GM12872 (cell line): ENCODE measurements around the gene NSUN5.

Source experiments
- TF ChIP-seq, protein P1 (sequence below): IDR thresholded peaks from 3 replicates; pipeline ENCODE4 v1.5.1; 2011; ENCODE audit warnings: low read depth, mild to moderate bottlenecking, low read length, moderate library complexity; ENCODE audit not compliant: insufficient read depth

NSUN5 gene

DNA sequence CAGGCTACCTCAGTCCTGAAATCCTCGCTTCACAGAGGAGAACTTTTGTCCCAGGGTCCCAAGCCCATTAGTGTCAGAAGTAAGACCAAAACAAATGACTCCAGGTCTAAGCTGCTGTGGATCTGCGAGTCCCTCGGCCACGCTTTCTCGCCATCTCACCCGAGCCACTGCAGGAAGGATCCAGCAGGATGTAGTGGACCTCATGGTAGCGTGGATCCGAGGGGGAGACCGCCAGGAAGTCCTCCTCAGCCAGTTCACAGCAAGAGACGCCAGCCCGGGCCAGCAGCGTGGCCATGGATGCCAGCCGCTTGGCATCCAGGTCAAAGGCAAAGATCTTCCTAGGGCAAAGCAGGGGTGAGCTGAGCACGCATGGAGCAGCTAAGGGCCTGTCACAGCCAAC is 4.6 kb downstream of the NSUN5 start:
- TF ChIP-seq, protein P1, sequence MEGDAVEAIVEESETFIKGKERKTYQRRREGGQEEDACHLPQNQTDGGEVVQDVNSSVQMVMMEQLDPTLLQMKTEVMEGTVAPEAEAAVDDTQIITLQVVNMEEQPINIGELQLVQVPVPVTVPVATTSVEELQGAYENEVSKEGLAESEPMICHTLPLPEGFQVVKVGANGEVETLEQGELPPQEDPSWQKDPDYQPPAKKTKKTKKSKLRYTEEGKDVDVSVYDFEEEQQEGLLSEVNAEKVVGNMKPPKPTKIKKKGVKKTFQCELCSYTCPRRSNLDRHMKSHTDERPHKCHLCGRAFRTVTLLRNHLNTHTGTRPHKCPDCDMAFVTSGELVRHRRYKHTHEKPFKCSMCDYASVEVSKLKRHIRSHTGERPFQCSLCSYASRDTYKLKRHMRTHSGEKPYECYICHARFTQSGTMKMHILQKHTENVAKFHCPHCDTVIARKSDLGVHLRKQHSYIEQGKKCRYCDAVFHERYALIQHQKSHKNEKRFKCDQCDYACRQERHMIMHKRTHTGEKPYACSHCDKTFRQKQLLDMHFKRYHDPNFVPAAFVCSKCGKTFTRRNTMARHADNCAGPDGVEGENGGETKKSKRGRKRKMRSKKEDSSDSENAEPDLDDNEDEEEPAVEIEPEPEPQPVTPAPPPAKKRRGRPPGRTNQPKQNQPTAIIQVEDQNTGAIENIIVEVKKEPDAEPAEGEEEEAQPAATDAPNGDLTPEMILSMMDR: no peak

DNA sequence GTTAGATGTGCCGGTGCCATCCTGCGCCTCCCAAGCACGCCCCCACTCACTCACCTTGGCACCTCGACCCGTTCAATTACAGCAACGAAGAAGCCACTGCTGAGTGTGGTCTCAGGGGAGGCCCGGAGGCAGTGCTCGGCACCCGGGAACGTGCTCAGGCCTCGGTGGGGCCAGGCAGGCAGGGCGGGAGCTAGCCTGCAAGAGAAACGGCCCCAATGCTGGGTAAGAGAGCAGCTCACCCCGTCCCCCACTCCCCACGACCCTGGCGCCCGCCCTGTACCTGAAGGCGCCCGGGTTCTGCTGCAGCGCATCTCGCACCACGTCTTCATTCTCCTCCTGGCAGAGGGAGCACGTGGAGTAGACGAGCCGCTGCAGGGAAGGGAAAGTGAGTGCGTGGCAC is 5.1 kb downstream of the NSUN5 start:
- TF ChIP-seq, protein P1: no peak
